ENCODE measurements around the gene PSAP.

The PSAP gene

DNA sequence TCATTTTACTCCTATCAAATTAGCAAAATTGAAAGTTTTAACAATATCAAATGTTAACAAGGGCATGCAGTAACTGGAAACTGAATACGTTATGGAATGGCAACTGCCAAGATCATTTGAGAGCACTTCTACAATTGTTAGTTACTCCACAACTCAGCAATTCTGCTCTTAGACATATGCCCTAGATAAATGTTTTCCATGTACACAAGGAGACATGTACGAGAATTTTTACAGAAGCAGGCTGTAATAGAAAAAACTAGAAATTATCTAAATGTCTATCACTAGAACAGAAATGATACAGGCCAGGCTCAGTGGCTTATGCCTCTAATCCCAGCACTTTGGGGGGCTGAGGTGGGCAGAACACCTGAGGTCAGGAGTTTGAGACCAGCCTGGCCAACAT lies 7.0 kb downstream of the PSAP start:
- no peak for FAIRE-seq

DNA sequence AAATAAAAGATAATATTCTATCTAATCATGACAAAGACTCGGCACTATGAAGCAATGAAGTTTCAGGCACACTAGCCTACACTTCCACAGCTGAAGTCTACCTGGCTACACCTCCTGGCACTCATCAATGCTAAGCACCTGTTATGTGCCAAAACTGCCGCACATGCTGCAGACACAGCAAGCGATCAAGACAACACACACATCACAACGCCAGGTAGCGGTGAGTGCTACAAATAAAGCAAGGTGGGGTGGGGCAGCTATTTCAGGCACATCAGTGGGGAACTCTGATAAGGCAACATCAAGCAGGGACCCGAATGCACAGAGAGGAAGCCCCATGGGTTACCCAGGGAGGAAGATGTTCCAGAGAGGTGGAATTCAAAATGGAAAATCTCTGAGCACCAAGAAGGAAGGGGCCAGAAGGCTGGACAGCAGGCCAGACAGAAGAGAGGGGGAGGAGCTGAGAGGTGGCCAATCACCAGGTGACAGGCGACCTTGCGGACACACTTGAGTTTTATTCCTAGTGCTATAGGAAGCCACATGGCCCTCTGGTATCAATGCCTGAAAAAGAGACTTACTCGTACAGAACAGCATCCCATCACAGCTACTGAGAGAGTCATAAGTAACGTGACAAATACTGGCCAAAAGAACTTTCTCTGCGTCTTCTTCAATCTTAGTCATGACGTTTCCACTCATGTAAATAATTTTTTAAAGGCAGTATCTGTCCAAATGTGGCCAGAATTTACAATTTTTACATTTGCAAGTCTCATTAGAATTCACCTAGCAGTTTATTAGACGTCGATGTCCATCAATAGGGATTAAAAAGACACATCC lies 8.0 kb downstream of the PSAP start:
- FAIRE-seq: no peak

- FAIRE-seq: no peak
Measured at GRCh38 chr10:71842422-71842821, 8.6 kb downstream of the PSAP start.

DNA sequence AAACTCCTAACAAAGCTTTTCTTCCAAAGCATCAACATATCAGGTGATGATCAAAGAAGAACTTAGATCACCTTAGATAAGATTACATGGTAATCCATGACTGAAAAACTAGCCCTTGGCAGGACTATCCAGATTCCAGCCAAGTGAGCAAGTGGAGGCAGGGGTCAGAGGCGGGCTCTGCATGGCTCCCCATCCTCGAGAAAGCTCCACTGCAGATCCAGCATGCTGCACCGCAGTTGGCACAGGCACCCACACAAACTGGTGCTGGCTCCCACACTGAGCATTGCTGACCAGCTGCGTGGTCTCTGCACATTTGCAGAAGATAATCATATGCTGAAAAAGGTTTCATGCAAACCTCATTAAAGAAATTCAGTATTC lies 10.1 kb downstream of the PSAP start:
- no peak for FAIRE-seq

DNA sequence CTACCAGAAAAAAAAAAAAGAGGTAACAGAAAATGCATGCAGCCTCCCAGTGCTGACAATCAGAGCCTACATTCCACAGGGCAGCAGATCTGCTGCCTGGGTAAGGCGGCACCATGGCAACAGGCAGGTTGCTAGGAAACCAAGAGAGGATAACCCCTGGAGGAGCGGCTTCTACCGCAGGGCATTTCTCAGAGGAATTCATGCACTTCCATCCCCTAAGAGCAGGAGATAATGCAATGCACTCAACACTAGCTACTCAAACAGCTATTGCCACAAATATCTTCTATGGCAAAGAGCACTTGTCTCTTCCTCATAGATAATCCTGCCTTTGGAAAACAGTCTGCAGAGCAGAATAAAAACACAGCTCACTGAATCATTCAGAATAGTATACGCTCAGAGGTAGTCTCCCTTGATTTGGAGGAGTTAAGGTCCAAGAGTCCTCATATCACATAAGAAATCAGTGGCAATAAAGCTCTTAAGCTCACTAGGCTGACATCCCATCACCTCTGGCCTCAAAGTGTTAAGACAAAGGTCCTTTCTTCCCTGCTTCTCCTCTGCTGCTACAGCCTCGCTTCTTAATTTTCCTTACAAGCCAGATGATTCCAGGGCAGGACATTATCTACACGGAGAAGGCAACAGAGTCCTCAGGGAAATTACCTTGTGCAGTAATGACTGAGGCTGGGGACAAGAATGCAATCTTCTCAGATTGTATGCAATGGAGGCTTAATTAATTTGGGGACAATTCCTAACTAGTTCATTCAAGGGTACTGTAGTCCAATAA lies 10.7 kb downstream of the PSAP start:
- FAIRE-seq: no peak

DNA sequence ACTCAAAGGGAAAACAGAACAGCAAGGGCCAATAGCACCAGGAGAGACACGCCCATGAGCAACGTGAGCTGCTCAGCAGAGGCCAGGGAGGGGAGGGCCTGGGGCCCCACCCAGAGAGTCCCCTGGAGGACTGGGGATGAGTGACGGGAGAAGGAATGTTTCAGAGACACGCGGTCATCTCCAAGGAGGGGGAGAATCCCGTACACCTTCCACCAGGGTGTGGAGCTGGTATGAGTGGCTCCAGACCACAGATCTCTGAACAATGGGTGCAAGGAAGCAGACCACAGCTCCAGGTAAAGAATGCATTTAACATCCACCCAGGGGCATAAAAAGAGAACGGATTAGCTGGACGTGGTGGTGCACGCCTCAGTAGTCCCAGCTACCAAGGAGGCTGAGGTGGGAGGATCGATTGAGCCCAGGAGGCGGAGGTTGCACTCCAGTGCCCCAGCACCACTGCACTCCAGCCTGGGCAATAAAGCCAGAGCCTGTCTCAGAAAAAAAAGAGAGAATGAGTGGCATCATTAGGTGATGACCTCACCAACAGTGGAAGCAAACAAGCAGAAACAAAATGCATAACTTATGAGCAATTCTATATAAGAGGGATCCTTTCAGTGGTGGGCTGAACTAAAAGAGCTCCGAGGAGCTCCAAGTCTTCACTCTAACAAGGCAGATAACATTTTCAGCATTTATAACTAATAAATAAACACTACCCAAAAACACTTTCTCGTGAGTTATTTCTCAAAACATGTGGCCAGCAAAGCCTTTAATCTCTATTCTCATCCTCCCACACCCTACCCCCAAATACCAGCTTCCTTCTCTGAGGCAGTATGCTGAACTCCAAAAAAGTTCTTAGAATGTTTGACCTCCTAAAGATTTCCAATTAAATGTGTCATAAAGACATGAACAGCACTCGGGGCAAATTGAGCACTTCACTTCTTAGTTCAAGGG lies 12.5 kb downstream of the PSAP start:
- no peak for FAIRE-seq

GRCh38 chr10:71837098-71837827 lies 13.8 kb downstream of the PSAP start:
- no peak for FAIRE-seq

DNA sequence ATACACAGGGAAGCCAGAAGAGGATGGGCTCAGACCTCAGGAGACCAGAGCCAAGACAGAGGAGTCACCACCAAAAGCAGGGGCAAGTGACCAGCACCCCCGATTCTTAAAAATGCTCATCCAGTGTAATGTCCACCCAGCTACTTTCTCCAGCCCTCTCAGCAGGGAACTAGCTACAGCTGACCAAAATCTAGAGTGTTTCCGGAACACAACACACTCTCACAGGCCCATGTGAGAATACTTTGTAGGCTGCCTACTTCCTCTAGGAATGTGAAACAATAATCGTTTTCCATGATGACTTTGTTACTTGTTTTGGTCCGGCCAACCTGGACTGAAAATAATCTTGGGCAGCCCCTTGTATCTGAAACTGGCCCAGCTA lies 14.5 kb downstream of the PSAP start:
- FAIRE-seq: no peak

GRCh38 chr10:71835671-71836595 lies 15.1 kb downstream of the PSAP start:
- no peak for FAIRE-seq

DNA sequence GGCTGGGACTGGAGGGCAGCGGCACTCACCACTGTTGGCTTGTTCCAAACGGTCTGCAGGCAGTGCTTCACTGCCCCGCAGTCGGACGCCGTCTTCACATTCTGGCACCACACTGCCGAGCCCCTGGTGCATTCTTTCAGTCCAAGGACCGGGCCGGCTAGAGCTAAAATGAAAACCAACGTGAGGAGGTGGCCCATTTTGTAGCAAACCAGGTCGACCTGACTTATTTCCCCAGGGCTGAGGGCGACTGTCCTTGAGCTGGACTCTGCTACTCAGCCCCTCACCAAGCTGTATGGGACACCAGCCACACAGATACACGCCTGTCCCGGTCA lies 16.7 kb downstream of the PSAP start:
- FAIRE-seq: no peak

- FAIRE-seq: no peak
Measured at GRCh38 chr10:71833451-71834342, 17.4 kb downstream of the PSAP start.

- no peak for FAIRE-seq
Measured at GRCh38 chr10:71832967-71833366, 18.1 kb downstream of the PSAP start.

- FAIRE-seq: no peak
Measured at GRCh38 chr10:71831646-71832552, 19.2 kb downstream of the PSAP start.

GRCh38 chr10:71830726-71831125 lies 20.3 kb downstream of the PSAP start:
- no peak for FAIRE-seq

DNA sequence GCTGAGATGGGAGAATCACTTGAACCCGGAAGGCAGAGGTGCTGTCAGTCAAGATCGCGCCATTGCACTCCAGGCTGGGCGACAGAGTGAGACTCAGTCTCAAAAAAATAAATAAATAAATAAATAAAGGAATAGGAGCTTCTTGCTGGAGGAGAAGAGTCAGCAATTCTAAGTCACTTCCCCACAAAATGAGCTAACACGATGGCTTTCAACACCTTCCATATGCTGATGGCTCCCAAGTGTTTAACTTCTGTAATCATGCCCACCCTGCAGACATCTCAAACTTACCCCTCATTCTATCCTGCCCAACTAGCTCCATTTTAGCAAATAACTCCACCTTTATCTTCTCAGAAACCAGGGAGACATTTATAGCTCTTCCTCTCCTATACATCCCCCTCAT lies 21.2 kb downstream of the PSAP start:
- no peak for FAIRE-seq

DNA sequence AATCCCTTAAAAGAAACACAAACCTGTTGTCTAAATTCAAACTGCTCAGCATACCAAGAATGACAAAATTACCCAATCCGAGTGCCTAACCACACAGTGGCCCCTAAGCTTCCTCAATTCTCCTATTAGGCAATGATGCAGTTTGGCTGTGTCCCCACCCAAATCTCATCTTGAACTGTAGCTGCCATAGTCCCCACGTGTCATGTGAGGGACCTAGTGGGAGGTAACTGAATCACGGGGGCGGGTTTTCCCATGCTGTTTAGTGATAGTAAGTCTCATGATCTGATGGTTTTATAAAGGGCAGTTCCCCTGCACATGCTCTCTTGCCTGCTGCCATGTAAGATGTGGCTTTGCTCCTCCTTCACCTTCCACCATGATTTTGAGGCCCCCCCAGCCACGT lies 21.9 kb downstream of the PSAP start:
- FAIRE-seq: no peak

- FAIRE-seq: no peak
Measured at GRCh38 chr10:71828702-71829101, 22.3 kb downstream of the PSAP start.

DNA sequence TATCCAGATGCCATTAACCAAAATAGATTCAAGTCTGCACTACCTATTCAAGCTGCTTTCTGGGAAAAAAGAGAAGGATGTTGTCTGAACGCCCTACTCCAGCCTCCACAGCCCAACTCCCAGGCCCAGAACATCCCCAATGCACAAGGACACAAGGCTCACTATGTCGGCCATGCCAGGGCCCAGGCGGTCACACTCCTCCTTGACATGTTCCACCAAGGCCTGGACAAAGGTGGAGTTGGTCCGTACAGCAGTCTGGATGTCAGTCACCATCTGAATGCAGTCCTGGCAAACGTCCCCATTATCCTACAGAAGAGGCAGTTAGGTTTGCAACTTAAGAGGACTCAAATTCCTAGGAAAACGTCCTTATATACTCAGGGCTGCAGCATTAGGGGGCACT lies 23.2 kb downstream of the PSAP start:
- FAIRE-seq: no peak

GRCh38 chr10:71825217-71825616 lies 25.8 kb downstream of the PSAP start:
- no peak for FAIRE-seq
